ENCODE results near the gene TMEM123.
"Not testable (repeated sequence)": the region's sequence is repeated elsewhere in the genome, so short reads cannot be mapped to it uniquely, and the experiment has no call there.

Gene TMEM123

DNA sequence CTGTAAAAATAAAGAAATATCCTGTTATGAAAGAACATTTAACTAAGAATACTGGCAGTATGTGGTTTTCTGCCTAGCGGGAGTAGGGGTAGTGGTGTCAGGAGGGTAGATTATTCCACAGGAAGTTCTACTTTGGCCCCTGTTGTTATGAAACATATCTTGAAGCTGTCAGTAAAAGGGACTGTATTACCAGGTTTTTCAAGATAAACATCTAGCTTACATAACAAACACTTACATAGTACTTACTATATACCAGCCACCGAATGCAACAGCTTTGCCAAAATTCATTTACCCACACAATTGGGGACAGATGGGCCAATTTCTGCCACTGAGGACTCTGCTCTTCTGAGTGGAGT, 3.7 kb downstream of the TMEM123 start:
- DNase-seq (ENCODE audit: low spot score), result no peak

DNA sequence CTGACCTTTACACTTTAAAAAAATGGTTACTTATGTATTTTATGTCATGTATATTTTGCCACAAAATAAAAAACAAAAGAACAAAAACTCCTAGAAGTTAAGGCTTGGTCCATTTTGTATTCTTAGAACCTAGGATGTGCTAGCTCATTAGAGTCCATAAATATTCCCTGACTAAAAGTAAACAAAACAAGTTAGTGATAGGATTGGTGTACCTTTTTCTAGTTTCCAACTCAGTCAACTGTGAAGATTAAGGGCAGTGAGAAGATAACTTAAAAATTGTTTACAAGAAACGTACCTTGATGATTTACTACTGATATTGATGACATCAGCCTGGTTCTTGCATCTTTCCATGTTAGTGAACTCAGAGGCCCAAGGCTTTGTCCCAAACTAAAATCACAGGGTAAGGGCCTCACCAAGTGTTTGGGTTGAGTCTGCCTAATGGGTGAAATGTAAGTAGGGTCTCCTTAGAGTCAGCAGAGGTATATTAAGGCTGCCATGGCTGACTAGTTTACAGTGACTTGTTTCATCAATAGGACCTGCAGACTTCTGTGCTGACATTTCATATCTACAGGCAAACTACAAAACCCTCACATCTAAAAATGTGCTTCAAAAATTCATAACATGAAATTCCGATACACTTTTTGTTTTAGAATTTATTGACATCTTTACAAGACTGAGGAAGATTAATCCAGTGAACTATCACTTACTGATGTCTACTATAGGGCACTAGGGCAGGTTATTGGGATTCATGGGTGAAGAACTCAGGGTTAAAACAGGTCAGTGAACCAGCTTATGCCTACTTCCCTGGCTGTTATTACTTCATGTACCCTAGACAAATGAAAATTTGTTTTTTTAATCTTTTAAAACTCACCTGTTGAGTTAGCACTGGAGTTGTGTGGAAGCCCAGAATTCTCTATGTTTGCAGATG, 4.4 kb downstream of the TMEM123 start:
- DNase-seq (ENCODE audit: low spot score), result no peak

DNA sequence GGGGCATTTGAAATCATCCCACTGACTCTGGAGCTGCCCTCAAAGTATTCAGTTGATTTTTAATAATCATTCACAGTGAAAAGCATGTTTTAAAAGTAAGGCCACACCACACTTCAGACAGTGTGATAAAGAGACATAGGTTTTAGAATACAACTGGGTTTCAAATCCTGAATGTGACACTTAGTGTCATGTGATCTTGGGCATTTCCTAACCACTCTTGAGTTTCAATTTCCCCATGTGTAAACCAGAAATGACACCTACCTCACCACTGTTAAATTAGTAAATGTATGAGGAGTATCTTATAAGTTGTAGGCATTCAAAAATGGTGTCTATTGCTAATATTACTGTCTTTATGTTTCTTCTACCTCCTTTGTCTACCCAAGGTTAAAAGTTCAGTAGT, 5.4 kb downstream of the TMEM123 start:
- peak; percentile 61 for DNase-seq (ENCODE audit: low spot score)

DNA sequence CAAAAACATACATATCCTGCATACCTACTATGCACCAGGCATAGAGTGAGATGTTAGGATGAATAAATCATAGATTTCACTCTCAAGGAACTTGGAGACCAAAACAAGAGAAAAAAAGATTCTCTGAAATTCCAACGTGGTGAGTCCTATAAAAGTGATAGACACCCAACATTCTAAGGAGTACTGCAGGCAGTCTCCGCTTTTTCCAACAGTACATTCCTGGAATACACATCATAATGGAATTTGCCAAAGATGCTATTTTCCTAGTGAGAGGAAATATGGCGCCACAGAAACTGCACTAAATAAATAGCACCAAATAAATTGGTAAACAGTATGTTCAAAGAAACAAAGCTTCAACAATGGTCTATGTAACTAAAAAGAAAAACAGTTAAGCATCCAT, 6.0 kb downstream of the TMEM123 start:
- DNase-seq (ENCODE audit: low spot score), result no peak

DNA sequence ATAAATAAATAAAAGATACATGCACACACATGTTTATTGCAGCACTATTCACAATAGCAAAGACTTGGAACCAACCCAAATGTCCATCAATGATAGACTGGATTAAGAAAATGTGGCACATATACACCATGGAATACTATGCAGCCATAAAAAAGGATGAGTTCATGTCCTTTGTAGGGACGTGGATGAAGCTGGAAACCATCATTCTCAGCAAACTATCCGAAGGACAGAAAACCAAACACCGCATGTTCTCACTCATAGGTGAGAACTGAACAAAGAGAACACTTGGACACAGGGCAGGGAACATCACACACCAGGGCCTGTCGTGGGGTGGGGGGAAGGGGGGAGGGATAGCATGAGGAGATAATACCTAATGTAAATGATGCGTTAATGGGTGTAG, 7.9 kb downstream of the TMEM123 start:
- DNase-seq (ENCODE audit: low spot score), result not testable (repeated sequence)

DNA sequence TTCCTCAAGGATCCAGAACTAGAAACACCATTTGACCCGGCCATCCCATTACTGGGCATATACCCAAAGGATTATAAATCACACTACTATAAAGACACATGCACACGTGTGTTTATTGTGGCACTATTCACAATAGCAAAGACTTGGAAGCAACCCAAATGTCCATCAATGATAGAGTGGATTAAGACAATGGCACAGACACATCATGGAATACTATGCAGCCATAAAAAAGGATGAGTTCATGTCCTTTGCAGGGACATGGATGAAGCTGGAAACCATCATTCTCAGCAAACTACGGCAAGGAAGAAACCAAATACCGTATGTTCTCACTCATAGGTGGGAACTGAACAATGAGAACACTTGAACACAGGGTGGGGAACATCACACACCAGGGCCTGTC, 8.4 kb downstream of the TMEM123 start:
- DNase-seq (ENCODE audit: low spot score), result not testable (repeated sequence)

DNA sequence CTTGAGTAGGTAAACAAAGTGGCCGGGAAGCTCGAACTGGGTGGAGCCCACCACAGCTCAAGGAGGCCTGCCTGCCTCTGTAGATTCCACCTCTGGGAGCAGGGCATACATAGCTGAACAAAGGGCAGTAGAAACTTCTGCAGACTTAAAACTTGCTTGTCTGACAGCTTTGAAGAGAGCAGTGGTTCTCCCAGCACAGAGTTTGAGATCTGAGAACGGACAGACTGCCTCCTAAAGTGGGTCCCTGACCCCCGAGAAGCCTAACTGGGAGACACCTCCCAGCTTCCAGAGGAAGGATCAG, 13.6 kb downstream of the TMEM123 start:
- not testable (repeated sequence) for DNase-seq (ENCODE audit: low spot score)

DNA sequence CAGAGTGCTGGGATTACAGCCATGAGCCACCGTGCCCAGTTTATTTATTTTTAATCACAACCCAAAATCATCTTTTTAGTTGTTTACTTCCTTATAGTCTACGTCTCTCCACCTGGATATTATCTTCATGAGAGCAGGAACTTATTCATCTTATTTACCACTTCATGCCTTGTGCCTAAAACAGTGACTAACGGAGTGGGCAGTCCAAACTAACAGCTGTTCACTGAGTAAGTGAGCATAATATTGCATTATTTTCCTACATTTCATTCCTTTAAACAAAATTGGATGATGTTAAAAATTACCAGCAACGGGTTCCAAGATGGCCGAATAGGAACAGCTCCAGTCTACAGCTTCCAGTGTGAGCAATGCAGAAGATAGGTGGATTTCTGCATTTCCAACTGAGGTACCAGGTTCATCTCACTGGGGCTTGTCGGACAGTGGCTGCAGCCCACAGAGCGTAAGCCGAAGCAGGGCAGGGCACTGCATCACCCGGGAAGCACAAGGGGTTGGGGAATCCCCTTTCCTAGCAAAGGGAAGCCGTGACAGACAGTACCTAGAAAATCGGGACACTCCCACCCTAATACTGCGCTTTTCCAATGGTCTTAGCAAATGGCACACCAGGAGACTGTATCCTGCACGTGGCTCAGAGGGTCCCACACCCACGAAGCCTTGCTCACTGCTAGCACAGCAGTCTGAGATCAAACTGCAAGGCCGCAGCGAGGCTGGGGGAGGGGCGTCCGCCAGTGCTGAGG, 14.1 kb downstream of the TMEM123 start:
- DNase-seq (ENCODE audit: low spot score), result no peak

DNA sequence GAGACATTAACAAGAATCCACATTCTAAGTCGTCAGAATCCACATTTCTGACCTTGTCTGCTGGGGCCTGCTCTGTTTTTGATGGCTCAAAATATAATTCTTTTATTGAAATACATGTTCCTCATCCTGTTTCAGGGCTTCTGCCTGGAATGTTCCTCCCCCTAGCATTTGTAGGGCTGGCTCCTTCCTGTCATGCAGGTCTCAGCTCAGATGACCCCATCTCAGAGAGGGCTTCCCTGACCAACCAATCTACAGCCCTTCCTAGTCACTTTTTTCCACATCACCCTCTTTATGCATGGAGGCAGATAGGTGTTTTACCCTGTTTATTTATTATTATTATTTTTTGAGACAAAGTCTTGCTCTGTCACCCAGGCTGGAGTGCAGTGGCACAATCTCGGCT, 14.8 kb downstream of the TMEM123 start:
- DNase-seq (ENCODE audit: low spot score), result no peak

DNA sequence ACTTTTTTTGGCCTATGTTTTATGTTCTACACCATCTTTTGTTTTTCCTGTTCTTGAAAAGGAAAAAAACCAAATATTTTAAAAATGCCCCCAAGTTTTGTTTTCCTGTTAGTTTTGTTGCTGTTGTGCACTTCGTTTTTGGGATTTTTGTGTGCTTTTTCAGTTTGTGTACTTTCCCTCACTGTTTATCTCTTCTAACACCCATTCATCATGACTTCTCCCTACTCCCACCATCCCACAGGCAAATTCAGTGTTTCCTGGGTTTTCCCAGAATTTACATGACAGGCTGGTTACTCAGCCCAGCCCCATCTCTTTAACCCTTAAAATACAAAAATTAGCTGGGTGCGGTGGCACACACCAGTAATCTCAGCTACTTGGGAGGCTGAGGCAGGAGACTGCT, 15.6 kb downstream of the TMEM123 start:
- DNase-seq (ENCODE audit: low spot score), result no peak

DNA sequence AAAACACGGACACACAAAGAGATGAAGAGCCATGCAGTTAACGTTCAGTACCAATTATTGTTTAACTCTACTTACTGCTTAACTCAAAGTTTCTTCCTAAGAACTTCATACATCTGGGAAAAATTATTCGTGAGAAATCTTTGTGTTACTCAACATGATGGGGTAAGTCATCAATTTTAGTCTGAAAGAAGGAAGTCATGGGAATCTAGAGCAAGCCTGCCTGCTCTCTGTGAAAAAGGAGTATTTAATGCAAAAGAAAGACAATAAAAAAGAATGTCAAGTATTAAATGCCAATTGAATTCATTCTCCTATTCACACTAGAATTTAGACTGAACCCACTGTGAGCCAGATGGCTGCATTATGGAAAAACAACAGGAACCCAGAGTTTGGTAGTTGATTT, 16.0 kb downstream of the TMEM123 start:
- DNase-seq (ENCODE audit: low spot score), result no peak

DNA sequence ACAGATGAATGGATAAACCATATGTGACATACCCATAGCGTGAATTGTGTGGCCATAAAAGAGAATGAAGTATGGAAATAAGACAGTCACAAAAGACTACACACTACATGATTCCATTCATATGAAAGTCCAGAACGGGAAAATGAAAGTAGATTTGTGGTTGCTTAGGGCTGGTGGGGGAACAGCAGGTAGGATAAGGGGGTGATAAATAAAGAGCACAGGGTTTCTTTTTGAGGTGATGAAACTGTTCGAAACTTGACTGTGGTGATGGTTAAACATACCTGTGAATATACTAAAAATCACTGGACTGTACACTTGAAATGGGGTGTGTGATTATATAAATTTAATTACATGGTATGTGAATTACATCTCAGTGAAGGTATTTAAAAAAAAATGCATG, 16.9 kb downstream of the TMEM123 start:
- no peak for DNase-seq (ENCODE audit: low spot score)

DNA sequence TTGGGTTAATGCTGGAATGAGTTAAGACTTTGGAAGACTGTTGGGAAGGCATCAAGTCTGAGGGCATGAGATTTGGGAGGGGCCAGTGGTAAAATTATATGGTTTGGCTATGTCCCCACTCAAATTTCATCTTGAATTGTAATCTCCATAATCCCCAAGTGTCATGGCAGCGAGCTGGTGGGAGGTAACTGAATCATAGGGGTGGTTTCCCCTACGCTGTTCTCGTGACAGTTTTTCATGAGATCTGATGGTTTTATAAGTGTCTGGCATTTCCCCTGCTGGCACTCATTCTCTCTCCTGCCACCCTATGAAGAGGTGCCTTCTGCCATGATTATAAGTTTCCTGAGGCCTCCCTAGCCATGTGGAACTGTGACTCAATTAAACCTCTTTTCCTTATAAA, 19.0 kb downstream of the TMEM123 start:
- not testable (repeated sequence) for DNase-seq (ENCODE audit: low spot score)

DNA sequence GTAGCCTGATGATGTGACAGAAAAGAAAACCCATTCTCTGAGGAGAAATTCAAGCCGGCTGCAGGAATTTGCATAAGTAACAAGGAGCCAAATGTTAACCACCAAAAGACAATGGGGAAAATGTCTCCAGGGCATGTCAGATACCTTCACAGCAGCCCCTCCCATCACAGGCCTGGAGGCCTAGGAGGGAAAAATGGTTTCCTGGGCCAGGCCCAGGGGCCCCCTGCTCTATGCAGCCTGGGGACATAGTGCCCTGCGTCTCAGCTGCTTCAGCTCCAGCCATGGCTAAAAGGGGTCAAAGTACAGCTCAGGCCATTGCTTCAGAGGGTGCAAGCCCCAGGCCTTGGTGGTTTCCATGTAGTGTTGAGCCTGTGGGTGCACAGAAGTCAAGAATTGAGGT, 20.0 kb downstream of the TMEM123 start:
- DNase-seq (ENCODE audit: low spot score), result not testable (repeated sequence)

DNA sequence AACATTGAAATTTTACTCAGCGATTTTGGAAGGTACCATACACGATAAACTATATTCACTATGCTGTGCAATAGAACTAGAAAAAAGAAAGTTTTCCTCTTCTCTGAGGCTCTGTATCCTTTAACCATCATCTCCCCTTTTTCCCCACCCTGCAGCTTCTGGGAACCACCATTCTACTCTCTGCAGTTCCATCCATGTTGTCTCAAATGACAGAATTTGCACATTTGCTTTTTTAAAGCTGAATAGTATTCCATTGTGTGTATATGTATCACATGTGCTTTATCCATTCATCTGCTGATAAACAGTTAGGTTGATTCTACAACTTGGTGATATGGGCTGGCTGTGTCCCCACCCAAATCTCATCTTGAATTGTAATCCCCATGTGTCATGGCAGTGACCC, 21.2 kb downstream of the TMEM123 start:
- no peak for DNase-seq (ENCODE audit: low spot score)

DNA sequence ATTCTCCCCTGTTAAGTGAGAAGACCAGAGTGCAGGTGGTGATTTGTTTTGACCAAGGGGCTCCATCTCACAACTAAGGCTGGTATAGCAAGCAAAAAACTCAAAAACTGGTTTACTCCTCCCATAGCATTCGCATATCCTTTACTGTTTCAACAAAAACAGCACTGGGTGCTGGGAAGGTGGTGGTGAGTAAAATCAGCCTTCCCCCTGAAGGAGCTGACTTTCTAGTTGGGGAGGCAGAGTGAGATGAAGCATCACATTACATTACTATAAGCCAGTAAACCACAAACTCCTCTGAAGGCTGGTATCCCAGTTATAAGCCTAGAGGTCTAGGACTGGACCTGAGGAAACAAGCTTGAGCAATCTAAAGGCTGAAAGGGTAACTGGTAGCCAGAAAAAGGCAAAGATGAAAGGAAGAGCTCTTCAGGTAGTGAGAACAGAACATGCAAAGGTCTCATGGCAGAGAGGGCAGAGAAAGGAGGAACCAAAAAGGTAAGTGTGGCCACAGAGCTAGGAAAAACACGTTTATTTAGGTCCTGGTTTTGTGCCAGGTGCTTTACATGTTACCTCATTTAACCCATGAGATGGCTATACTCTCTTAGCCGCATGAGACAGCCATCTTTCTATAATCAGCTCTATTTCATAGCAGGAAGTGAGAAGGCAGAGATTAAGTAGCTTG, 22.3 kb downstream of the TMEM123 start:
- DNase-seq (ENCODE audit: low spot score), result no peak

DNA sequence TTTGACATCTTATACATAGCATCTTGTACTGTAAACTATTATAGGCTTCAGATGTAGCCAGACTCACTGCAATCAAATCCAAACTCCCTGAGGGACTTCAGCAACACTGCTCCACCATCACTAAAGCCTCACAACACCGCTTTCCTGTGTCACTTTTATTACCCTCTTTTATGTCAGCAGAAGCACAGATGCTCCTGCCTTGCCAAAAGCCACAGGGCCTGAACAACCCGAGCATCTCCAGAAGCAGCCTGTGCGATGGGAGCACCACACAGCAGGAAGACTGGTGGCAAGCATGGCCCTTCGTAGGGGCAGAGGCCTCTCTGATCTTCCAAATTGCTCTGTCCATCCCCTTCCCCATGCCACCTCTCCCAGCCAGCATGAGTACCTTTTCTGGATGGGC, 22.9 kb downstream of the TMEM123 start:
- DNase-seq (ENCODE audit: low spot score), result no peak

DNA sequence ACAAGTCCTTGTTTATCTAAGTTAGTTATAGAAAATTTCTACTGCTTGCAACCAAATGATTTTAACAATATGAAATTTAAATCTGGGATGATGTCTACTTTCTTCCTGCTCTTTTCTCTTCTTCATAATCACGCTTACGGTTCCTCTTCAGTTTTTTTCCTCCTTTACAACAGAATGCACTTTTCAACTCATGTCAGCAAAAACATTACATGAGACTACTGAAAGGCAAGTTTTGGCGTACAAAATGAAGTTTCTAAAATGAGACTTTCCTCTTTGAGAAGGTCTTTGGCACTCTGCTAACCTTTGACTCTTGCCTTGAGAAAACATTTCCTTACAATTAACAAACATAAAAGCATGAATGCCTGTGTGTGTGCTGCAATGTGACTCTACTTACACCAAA, 23.3 kb downstream of the TMEM123 start:
- no peak for DNase-seq (ENCODE audit: low spot score)

DNA sequence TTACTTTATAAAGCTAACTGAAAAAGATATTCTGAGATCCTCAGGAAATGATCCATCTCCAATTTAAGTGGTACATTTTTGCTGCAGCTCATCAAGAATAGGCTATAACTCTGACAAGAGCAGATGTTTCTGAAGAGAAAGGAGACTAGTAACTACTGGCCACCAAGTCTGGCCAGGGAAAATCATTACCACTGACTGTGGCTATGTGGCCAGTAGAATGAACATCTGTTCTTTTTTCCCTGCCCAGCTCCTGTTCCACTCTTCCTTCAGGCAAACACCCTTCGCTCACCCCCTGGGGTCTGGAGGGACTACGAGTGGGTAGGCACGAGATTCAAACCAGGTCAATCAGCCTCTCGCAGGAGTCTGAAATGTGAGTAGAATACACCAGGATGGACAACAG, 23.9 kb downstream of the TMEM123 start:
- DNase-seq (ENCODE audit: low spot score), result no peak

DNA sequence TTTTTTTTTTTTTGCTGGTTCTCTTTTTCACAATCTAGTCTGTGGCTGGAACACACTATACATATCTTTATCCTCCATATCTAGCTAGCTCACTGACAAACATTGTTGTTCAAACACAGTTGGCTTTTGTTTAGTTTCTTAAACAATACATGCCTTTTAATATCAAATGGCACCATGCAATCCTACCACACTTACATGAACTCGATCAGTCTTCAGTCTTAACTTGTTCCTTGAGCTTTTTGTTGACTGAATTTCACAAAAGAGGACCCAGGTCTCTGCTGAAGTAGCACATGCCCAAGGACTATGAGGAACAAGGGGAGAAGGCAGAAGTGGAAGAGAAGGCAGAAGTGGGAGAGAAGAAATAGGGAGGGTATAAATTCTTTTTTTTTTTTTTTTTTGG, 25.5 kb downstream of the TMEM123 start:
- DNase-seq (ENCODE audit: low spot score), result no peak

DNA sequence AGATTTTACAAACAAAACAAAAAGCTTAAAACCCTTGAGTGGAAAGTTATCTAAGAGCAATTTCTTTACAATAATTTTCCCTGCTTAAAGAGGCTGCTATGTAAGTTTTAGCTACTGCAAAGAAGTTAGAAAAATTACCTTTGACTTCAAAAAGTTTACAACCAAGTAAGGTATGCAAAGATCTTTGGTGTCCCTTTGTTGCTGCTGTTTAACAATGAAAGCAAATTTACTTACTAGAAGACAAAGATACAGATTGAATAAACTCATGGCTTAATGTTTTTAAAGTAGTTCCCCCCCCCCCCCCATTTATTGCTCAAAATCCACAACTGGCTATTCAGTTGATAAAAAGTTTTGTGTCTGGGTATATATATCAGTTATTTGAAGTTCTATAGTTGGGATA, 26.0 kb downstream of the TMEM123 start:
- no peak for DNase-seq (ENCODE audit: low spot score)

DNA sequence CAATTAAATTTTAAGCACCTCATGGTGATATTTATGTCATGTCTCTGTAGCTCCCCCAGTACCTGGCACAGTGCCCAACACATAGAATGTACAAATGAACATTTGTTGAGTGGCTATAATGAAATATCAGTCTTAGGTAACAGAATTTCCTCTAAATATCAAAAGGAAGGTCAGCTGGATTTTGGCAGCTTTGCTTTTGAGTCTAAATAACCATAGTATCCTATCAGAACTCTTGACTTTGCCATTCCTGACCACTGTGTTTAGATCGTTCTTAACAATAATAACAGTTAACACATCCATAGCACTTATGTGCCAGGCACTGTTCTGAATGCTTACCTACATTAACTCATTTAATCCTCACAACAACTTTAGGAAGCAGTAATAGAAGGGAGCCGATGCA, 26.6 kb downstream of the TMEM123 start:
- no peak for DNase-seq (ENCODE audit: low spot score)

DNA sequence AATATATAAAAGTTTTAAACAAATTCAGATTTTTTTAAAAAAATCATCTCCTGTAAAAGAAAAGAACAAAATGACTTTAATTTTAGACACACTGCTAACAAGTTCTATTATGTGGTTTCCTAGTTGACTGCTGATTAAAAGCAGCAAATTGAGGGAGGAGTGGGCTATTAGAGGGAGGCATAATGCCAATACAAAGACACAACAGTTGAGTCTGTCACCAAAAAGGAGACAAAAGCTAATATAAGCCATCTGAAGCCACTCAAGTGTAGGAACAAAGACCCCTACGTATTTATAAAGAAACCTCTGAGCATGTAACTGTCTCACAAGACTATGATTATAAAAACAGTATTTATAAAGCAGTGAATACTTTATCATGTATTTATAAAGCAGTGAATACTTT, 28.6 kb downstream of the TMEM123 start:
- no peak for DNase-seq (ENCODE audit: low spot score)
